GM19452 (cell line): ENCODE results near the gene EPN2.

ENCODE experiments used
- ATAC-seq: cut with Tn5 transposase; IDR thresholded peaks from one replicate; pipeline ENCODE4 v1.9.1; 2021; ENCODE audit not compliant: unreplicated experiment

EPN2 gene

GRCh38 chr17:19362277-19363113, 125.3 kb downstream of the EPN2 start, which contains the start of gene B9D1:
Gene B9D1 (minus strand): TSS chr17:19362723. CDS start chr17:19362569, 154 bp downstream.
- ATAC-seq = peak; percentile 83

GRCh38 chr17:19363114-19363438, 125.9 kb downstream of the EPN2 start:
- ATAC-seq = no peak

- no peak for ATAC-seq
These were observed 126.4 kb downstream of the EPN2 start for GRCh38 chr17:19363460-19364035.

- no peak for ATAC-seq
These were observed 127.7 kb downstream of the EPN2 start for GRCh38 chr17:19364699-19365498.

GRCh38 chr17:19365499-19365817, 128.3 kb downstream of the EPN2 start:
- ATAC-seq = no peak

GRCh38 chr17:19365833-19366636, 128.9 kb downstream of the EPN2 start:
- no peak for ATAC-seq

- ATAC-seq = no peak
These were observed 129.4 kb downstream of the EPN2 start for GRCh38 chr17:19366637-19366972.

GRCh38 chr17:19368229-19368628, 131.1 kb downstream of the EPN2 start:
- ATAC-seq = no peak

GRCh38 chr17:19369107-19369778, 132.1 kb downstream of the EPN2 start:
- ATAC-seq = no peak

- ATAC-seq = no peak
These were observed 132.8 kb downstream of the EPN2 start for GRCh38 chr17:19369846-19370492.

- ATAC-seq = peak; percentile 78
These were observed 133.4 kb downstream of the EPN2 start for GRCh38 chr17:19370493-19370960.

GRCh38 chr17:19371259-19372010, 134.3 kb downstream of the EPN2 start:
- ATAC-seq = no peak

- ATAC-seq = no peak
These were observed 134.8 kb downstream of the EPN2 start for GRCh38 chr17:19372011-19372370.

- no peak for ATAC-seq
These were observed 135.3 kb downstream of the EPN2 start for GRCh38 chr17:19372439-19372838.

GRCh38 chr17:19372866-19373504, 135.8 kb downstream of the EPN2 start:
- ATAC-seq = no peak

GRCh38 chr17:19374136-19374535, 137.0 kb downstream of the EPN2 start:
- no peak for ATAC-seq

GRCh38 chr17:19375732-19376131, 138.6 kb downstream of the EPN2 start:
- no peak for ATAC-seq

GRCh38 chr17:19376811-19377210, 139.6 kb downstream of the EPN2 start:
- ATAC-seq = no peak
